ENCODE results near the gene NCL. TPM values are rescaled to one million over a fixed set of nuclear protein-coding genes. Genes with fewer than 3 reads are reported as not detected.

NCL gene, protein sequence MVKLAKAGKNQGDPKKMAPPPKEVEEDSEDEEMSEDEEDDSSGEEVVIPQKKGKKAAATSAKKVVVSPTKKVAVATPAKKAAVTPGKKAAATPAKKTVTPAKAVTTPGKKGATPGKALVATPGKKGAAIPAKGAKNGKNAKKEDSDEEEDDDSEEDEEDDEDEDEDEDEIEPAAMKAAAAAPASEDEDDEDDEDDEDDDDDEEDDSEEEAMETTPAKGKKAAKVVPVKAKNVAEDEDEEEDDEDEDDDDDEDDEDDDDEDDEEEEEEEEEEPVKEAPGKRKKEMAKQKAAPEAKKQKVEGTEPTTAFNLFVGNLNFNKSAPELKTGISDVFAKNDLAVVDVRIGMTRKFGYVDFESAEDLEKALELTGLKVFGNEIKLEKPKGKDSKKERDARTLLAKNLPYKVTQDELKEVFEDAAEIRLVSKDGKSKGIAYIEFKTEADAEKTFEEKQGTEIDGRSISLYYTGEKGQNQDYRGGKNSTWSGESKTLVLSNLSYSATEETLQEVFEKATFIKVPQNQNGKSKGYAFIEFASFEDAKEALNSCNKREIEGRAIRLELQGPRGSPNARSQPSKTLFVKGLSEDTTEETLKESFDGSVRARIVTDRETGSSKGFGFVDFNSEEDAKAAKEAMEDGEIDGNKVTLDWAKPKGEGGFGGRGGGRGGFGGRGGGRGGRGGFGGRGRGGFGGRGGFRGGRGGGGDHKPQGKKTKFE
- total RNA-seq (2016; rRNA removed; fragmentation: Illumina TruSeq; extraction: Trizol) (779 and 1,144 TPM in 2 replicates), polyA plus RNA-seq (2011; rRNA removed) (91.5 and 105 TPM in 2 replicates), polyA minus RNA-seq (2011; rRNA and poly(A)+ RNA removed; ENCODE audit: low replicate concordance) (22.3 and 47.2 TPM in 2 replicates), Bru-seq, nascent RNA (percentile 100 among the genes with signal in this experiment), BruChase-seq, experiment 1, labeled RNA remaining after a 6-hour chase (percentile 100 among the genes with signal in this experiment), BruChase-seq, experiment 2, labeled RNA remaining after a 2-hour chase (percentile 100 among the genes with signal in this experiment)
- total RNA-seq (2016; cell fraction: cytosol; rRNA removed; fragmentation: Illumina TruSeq; extraction: Trizol; ENCODE audit: low read depth) = 61.7 and 76.7 TPM in 2 replicates
- total RNA-seq (2016; cell fraction: insoluble cytoplasmic fraction; rRNA removed; fragmentation: Illumina TruSeq; extraction: Trizol) = 790 and 1,072 TPM in 2 replicates
- total RNA-seq (2016; cell fraction: membrane; rRNA removed; fragmentation: Illumina TruSeq; extraction: Trizol) = 128 and 141 TPM in 2 replicates
- total RNA-seq (2016; cell fraction: nucleus; rRNA removed; fragmentation: Illumina TruSeq; extraction: Trizol) = 591 and 635 TPM in 2 replicates
- 50.8 and 75.9 TPM in 2 replicates for polyA plus RNA-seq (2011; cell fraction: cytosol; rRNA removed)
- 99.7 and 139 TPM in 2 replicates for polyA plus RNA-seq (2011; cell fraction: nucleus; rRNA removed)
- polyA plus RNA-seq (2012) = 351 and 573 TPM in 2 replicates
- 29.0 and 32.7 TPM in 2 replicates for polyA plus RNA-seq (2016; cell fraction: cytosol; fragmentation: Illumina TruSeq; extraction: Trizol; ENCODE audit: low read depth)
- 1,733 and 1,875 TPM in 2 replicates for polyA plus RNA-seq (2016; cell fraction: insoluble cytoplasmic fraction; fragmentation: Illumina TruSeq; extraction: Trizol; ENCODE audit: low read depth)
- 54.0 and 78.7 TPM in 2 replicates for polyA plus RNA-seq (2016; cell fraction: membrane; fragmentation: Illumina TruSeq; extraction: Trizol; ENCODE audit: low read depth)
- 1,027 and 1,033 TPM in 2 replicates for polyA plus RNA-seq (2016; cell fraction: nucleus; fragmentation: Illumina TruSeq; extraction: Trizol; ENCODE audit: insufficient read depth, low read depth)
- polyA minus RNA-seq (2011; cell fraction: cytosol; rRNA and poly(A)+ RNA removed) = 85.0 and 124 TPM in 2 replicates
- 218 and 248 TPM in 2 replicates for polyA minus RNA-seq (2011; cell fraction: nucleus; rRNA and poly(A)+ RNA removed)
- long read RNA-seq, experiment 1, full-length matches to known transcripts = 342 of 644 reads
- long read RNA-seq, experiment 1, partial matches to known transcripts = 258 of 644 reads
- long read RNA-seq, experiment 1, other reads (novel, unspliced or antisense) = 44 of 644 reads
- long read RNA-seq, experiment 2, full-length matches to known transcripts = 107 of 1,571 reads
- long read RNA-seq, experiment 2, partial matches to known transcripts = 1,408 of 1,571 reads
- long read RNA-seq, experiment 2, other reads (novel, unspliced or antisense) = 56 of 1,571 reads

DNA sequence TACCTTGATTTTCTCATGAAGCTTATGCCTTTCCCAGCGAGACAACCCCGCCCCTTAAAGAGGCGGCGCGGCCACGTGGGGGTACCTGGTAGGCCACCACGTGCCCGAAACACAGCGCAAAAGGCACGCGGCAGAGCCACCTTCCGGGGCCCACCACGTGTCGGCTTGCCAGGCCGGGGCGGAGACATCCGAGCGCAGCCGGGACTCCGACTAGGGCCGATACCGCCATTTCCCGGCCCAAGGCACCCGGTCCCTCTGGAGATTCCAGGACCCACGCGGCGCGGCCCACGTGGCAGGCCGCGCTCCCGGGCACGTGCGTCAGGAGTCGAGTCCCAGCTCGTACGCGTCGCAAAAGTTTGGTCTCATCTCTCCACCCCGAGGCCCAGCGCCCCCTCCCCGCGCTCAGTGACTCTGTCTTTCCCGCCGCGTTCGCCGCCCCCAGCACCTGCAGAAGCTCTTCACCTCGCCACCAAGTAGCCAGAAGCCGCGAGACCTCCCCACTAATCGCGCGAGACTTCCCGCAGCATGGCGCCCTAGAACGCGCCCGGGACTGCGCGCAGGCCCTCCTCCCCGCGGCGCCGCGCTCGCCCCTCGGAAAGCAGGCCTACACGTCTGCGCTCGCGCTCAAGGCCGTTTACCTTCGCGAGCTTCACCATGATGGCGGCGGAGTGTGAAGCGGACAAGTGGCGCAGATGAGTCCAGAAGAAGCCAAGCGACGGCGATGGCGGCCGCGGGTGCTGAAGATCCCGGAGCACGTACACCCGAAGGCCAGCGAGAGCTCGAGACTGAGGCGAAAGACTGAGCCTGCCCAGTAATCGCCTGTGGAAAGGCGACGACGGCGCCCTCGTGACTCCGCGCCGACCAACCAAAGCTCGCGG, at the start of gene NCL:
Gene NCL, minus strand, starts transcription at position 787 of the 878 bp plus-strand sequence. Its CDS starts 131 bp downstream, at position 656.
- H3K27ac ChIP-seq (ENCODE audit: extremely low read length, insufficient read depth, low read length) = peak within 1 kb of the TSS; percentile 99
- H3K79me2 ChIP-seq (ENCODE audit: insufficient read depth, low read length) = peaks cover 55% of the 10 kb centered on the region
- FAIRE-seq (peak; percentile 63), ATAC-seq (peak; percentile 94), DNase-seq (ENCODE audit: low spot score) (peak; percentile 96)
- H3K36me3 ChIP-seq (replicated peaks in 1 of 2; ENCODE audit: control insufficient read depth in 1 of 2, insufficient read depth in 2 of 2, low read length in 2 of 2) = peaks cover 28 to 43% of the 10 kb centered on the region in 2 experiments
- H3K9ac ChIP-seq (ENCODE audit: insufficient read depth, low read depth, low read length) = peak within 1 kb of the TSS; percentile 99
- BruUV-seq (replicated peaks) = TSS peak; percentile 52
- 1% methylated on average over 47 of the region's 102 CpGs for WGBS (ENCODE audit: low lambda C conversion rate)
- H3K4me1 ChIP-seq (ENCODE audit: insufficient read depth, low read length) = peaks cover 61% of the 10 kb centered on the region
- no peak within 1 kb of the TSS for H2AFZ ChIP-seq (ENCODE audit: low read length)
- peak within 1 kb of the TSS; percentile 80 to 100 (median 87) for H3K4me3 ChIP-seq (replicated peaks in 1 of 3; ENCODE audit: insufficient read depth in 1 of 3, low read depth in 2 of 3, low read length in 3 of 3)
- intact Hi-C loops (cut with micrococcal nuclease; ENCODE audit: unreplicated experiment) = loop anchor here (5.0 kb wide), 2 partner anchors 248 to 412 kb away; no protein-coding TSS in a partner anchor
- peak within 1 kb of the TSS; percentile 88 for H3K4me2 ChIP-seq (ENCODE audit: low read depth, low read length)
- H4K20me1 ChIP-seq (ENCODE audit: insufficient read depth, low read length) = peaks cover 47% of the 10 kb centered on the region
- H3K9me3 ChIP-seq (ENCODE audit: low read length) = no peaks in the 10 kb centered on the region
- ChIA-PET POLR2A (interaction anchor here (0.5 to 5.1 kb wide), 62 partner anchors 10 to 751 kb away, joined by 3 to 155 read pairs (median 5); partner anchors contain the start of genes ARMC9, CAB39, PDE6D and PSMD1), CTCF (ENCODE audit: low intra/inter-chr PET ratio, low total read pairs) (no interaction called here)
- H3K27me3 ChIP-seq (ENCODE audit: control insufficient read depth in 1 of 2, insufficient read depth in 2 of 2, low read length in 2 of 2) = peaks cover 0 to 2% of the 10 kb centered on the region in 2 experiments; a peak in 3 of 5 replicates
- in situ Hi-C loops (cut with HindIII; ENCODE audit: extremely low pct_ligation_motif_present, low pct_unique_long_range_greater_than_20kb) = no loop called here
- TF ChIP-seq NBN (conservative IDR thresholded peaks at IDR 0.05) = no peak
- peak; percentile 48 for TF ChIP-seq TBL1XR1 (IDR thresholded peaks at IDR 0.05; ENCODE audit: borderline replicate concordance, low read length, partially characterized antibody)
- TF ChIP-seq, protein P1, sequence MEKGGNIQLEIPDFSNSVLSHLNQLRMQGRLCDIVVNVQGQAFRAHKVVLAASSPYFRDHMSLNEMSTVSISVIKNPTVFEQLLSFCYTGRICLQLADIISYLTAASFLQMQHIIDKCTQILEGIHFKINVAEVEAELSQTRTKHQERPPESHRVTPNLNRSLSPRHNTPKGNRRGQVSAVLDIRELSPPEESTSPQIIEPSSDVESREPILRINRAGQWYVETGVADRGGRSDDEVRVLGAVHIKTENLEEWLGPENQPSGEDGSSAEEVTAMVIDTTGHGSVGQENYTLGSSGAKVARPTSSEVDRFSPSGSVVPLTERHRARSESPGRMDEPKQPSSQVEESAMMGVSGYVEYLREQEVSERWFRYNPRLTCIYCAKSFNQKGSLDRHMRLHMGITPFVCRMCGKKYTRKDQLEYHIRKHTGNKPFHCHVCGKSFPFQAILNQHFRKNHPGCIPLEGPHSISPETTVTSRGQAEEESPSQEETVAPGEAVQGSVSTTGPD (CRISPR knock-in tag; IDR thresholded peaks at IDR 0.05) = no peak
- peak; percentile 96 for TF ChIP-seq ZNF501 (CRISPR knock-in tag; IDR thresholded peaks at IDR 0.05)
- TF ChIP-seq SRSF1 (optimal IDR thresholded peaks at IDR 0.05; ENCODE audit: low read depth, low read length) = peak; percentile 95
- peak; percentile 98 for TF ChIP-seq RNF2 (conservative IDR thresholded peaks at IDR 0.05; ENCODE audit: low read depth)
- peak; percentile 83; the same call in 1 of the 2 replicates for TF ChIP-seq XBP1 (CRISPR knock-in tag; IDR thresholded peaks at IDR 0.05)
- TF ChIP-seq ZNF274 (CRISPR knock-in tag; IDR thresholded peaks at IDR 0.05) = peak; percentile 94
- TF ChIP-seq ESRRA (CRISPR knock-in tag; IDR thresholded peaks at IDR 0.05; ENCODE audit: low read depth) = peak; percentile 56; the same call in 1 of the 2 replicates
- TF ChIP-seq, protein P2, sequence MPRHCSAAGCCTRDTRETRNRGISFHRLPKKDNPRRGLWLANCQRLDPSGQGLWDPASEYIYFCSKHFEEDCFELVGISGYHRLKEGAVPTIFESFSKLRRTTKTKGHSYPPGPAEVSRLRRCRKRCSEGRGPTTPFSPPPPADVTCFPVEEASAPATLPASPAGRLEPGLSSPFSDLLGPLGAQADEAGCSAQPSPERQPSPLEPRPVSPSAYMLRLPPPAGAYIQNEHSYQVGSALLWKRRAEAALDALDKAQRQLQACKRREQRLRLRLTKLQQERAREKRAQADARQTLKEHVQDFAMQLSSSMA (CRISPR knock-in tag; IDR thresholded peaks at IDR 0.05) = peak; percentile 79; the same call in 1 of the 2 replicates
- peak; percentile 18 to 53; a peak in 2 of 4 replicates for TF ChIP-seq EP300 (IDR thresholded peaks at IDR 0.05; ENCODE audit: low read depth in 2 of 2, low read length in 2 of 2)
- peak; percentile 47 for TF ChIP-seq EP300 (CRISPR knock-in tag; IDR thresholded peaks at IDR 0.05; ENCODE audit: borderline replicate concordance)

All from HepG2 (cell line).